ENCODE data around the gene DIP2C.
"Not testable (repeated sequence)": the region's sequence is repeated elsewhere in the genome, so short reads cannot be mapped to it uniquely, and the experiment has no call there.

Gene DIP2C

DNA sequence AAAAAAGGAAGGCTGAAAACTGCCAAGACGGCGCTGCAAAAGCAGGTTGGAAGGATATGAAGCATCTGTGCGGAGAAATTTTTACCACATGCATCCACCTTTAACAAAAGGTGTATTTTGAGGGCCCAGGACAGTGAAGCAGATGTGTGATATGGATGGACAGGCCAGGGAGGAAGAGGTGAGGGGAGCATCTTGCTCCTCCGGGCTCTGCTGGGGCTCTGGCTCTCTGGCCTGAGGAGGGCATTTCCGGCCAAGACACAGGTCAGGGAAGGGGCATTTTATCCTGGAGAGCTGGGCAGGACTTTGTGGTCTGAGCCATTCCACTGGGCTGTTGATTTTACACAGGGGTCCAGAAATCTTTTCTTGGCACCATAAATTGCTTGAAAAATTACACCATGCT is 379.1 kb downstream of the DIP2C start:
- DNase-seq = no peak

DNA sequence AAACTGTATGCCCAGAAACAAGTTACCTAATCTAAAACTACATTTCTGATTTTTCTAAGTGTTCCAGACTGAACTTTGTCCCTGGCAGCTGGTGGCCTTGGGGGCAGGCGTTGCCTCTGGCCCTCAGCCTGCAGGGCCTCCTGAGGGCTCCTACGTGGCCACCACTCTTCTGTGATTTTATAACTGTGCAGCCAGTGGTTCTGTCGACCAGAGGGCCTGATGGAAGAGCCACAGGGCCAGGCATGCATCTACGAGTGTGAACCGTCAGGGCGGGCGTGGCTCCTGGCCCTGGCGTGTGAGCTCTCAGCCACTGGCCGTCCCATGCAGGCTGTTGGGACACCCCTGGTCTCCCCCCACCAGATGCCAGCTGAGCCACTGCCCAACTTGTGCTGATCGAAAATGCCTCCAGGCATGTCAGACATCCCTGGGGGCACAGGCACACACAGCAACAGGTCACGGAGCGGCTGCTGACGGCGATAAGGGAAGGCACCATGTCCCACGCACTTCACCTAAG is 380.8 kb downstream of the DIP2C start:
- DNase-seq = no peak

DNA sequence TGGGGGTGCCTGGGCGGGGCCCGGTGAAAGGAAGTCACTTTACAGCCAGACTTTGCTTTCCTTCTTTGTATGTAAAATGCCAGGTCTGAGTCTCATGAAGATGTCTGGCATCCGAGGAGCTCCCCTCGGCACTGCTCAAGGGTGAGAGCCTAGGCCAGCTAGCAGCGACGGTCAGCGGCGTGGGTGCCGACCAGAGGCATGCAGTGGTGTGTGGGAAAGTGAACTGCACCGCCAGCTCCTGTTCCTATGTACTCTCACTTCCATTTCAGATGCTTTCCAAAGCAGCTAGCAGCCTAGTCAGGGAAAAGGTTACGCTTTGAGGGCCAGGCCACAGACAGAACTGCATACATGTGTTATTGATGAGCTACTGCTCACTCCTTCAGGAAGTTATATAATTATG is 381.4 kb downstream of the DIP2C start:
- DNase-seq = no peak

DNA sequence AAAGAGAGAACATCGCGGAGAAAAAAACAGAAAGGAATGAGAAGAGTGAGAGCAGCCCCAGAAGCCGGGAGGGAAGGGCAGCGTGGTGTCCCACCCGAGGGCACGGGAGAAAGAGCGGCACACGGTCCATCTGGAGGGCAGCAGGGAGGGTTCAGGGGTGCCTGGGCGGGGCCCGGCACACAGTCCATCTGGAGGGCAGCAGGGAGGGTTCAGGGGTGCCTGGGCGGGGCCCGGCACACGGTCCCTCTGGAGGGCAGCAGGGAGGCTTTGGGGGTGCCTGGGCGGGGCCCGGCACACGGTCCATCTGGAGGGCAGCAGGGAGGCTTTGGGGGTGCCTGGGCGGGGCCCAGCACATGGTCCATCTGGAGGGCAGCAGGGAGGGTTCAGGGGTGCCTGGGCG is 381.8 kb downstream of the DIP2C start:
- no peak for DNase-seq

DNA sequence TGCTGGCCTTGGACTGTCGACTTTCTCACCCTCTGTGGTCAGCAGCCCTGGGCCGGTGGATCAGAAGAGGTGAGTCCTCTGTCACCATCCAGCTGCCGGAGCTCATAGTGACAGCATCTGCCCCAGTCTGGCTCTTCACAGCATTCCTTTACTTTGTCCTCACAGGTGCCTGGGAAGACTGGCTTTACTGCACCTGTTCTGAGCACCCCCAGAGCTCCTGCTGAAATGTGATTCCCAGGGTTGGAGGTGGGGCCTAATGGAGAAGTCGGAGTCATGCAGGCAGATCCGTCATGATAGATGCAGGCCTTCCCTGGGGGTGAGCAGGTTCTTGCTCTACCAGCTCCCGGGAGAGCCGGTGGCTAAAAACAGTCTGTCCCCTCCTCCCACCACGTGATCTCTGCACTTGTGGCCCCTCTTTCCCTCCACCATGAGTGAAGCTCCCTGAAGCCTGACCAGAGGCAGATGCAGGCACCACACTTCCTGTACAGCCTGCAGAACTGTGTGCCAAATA is 382.7 kb downstream of the DIP2C start:
- no peak for DNase-seq

DNA sequence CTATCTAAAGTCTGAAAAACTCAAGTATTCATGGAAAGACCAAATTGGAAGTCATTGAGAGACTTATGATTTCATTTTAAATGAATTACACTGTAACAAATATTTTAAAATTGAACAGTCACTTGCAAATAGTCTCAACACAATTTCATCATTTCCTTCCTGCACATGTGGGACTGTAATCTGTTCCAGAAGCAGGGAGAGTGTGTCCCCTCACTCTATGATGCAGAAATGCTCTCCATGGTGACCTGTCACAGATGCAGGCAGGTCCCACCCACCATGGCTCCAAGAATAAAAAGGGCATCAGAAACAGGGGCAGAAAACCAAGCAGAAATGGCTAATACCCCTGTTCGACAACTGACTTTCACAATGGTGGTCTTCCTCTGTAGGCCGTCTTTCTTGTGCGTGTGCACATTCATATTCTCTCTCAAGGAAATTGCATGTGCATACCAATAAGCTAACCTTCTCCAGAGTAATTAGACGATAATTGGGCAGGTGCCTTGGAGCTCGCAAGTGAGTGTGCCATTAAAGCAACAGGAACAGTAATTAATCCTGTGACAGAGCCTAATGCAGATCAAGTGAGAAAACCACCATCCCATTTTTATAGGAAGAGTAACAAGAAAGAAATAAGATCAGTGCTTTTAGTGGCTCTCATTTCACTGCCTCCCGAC is 383.3 kb downstream of the DIP2C start:
- no peak for DNase-seq

DNA sequence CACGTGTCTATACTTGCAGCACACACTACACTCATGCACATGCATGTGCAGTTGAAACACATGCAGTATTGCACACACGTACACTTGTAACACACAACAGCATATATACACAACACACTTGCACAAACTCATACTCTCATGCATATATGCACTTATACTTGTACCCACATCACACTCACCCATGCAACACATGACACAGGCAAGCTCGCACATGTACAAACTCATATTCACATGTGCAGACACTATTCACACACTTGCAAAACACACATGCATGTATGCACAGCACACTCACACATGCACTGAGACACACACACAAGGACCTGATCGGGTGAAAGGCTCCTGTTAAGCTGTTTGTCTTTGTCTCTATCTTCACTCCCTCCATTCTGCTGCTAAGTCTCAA is 384.4 kb downstream of the DIP2C start:
- no peak for DNase-seq

DNA sequence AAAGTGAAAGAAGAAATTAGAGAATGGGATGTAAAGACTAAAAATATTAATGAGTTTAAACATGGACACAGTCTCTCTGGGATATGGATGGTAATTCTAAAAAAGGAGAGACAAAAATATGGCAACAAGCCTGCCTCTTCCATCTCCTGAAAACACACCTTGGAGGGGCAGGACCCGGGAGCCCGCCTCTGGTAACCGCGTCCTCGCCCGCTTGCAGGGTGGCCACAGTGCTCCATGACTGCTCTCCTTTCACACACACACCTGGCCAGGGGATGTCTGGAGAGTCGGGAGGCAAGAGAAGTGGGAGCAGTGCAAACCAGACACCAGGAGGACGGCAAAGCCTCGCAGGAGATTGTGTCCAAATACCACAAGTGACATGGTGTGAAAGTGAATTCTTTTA is 387.9 kb downstream of the DIP2C start:
- no peak for DNase-seq

DNA sequence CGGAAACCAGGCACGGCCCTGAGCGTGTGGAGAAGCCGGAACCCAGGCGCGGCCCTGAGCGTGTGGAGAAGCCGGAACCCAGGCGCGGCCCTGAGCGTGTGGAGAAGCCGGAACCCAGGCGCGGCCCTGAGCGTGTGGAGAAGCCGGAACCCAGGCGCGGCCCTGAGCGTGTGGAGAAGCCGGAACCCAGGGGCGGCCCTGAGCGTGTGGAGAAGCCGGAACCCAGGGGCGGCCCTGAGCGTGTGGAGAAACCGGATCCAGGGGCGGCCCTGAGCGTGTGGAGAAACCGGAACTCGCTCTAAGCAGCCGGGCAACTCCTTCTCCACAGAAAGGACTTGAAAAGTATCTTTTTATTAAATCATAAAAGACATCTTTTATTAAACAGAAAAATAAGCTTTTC is 388.9 kb downstream of the DIP2C start:
- not testable (repeated sequence) for DNase-seq

DNA sequence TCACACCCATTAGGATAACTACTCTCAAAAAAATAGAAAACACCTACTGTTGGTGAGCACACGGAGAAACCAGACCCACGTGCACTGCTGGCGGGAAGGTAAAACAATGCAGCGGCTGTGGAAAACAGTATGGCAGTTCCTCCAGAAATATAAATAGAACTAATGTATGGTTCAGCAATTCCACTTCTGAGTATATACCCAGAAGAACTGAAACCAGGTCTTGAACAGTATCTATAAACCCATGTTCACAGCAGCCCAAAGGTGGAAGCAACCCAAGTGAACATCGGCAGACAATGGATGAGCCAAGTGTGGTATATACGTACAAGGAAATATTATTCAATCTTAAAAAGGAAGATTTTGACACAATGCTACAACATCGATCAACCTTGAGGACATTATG is 389.5 kb downstream of the DIP2C start:
- DNase-seq = no peak

DNA sequence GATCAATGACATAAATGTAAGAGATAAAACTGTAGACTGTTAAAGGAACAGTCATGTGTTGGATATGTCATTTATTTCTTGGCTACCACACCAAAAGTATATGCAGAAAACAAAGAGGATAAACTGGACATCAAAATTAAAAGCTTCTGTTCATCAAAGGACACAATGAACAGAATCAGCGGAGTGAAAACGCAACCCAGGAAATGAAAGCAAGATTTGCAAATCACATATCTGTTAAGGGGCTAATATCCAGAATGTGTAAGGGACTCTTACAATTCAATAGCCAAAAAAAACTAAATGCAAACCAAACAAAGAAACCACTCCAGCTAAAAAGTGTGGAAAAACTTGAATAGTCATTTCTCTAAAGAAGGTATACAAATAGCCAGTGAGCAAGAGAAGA is 390.0 kb downstream of the DIP2C start:
- no peak for DNase-seq

DNA sequence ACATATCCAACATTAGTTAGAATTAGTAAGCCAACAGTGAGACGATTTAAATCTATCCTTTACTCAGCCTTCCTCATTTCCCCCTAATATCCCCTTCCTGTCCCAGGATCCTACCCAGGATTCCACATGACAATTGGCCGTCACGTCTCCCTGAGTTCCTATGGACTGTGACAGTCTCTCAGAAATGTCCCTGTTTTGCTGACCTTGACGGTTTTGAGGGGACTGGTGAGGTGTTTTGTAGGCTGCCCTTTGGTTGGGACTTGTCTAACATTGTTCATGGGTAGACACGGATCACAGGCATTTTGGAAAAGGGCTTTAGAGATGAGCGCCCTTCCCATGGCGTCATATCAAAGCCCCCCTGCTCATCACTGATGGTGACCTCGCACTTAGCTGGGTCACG is 391.4 kb downstream of the DIP2C start:
- no peak for DNase-seq

DNA sequence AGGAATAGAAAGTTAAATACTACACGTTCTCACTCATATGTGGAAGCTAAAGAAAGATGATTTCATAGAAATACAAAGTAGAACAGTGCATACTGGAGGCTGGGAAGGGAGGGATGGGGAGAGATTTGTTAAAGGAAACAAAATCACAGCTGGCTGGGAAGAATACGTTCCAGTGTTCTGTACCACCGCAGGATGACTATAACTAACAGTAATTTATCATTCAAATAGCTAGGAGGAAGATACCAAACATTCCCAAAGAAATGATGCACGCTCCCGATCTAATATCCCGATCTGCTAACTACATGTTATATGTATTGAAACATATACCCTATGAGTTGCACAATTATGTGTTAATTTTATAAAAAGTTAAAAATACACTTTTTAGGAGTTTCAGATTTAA is 391.9 kb downstream of the DIP2C start:
- no peak for DNase-seq

DNA sequence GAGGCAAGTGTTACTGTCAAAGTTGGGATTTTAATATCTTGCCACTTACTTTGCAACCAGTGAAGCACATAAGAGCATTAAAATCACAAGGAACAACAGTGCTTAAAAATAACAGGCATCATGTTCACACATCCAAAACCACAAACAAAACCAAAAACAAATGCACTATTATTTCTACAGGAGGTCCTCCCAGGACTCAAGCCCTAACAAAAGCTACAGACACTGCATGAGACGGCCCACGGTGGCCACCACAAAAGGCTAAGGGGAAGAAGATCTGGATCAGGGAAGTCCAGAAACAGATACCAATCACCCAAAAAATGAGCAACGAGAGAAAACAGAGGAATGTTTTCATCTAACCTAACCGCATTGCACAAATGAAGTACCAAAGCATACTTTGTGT is 395.8 kb downstream of the DIP2C start:
- no peak for DNase-seq

DNA sequence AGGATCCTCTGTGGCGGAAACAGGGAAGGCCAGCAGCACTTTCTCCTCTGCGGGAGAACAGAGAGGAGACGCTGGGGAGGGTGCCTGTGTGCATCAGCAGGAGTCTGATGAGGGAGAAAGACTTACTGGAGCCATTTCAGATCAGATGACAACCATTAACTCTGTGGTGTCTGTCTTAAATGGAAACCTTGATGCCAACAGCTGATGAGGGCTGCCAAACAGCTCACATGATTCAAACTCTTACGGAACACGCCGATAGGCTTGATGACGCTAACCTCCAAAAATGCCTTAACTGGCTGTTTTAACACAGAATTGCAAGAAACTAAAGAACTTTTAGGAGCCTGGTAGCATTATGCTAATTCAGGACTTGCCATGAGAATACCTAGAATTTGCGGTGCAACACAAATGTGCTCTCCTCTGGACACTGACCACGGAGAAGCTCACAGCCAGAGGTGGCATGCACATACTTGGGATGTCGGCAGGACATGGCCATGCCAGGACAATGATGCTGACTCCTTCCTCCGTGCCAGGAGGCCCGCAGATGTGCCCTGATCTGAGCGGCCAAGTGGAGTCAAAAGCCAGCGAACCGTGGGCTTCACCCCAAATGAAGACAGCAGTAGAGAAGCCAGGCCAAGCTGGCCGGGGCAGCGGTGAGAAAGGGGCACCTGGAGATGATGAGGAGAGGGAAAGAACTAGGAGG is 399.3 kb downstream of the DIP2C start:
- DNase-seq = no peak

DNA sequence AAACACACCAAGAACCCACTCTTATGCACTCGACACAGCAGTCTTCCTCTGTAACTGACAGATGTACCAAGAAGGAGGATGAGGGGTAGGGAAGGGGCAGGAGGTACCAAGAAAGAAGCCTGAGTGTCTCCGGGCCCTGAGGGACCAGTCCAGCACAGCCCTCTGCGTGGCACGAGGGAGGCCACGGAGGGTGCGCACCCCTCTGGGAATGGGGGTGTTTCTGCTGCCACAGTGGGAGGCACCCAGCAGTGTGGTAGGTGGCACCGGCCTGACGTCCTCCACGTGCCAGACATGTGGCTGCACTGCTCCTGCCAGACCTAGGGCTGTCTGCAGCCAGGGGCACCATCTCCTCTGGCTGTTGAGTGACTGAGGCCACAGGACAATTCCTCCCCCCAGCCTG is 399.9 kb downstream of the DIP2C start:
- DNase-seq = no peak

DNA sequence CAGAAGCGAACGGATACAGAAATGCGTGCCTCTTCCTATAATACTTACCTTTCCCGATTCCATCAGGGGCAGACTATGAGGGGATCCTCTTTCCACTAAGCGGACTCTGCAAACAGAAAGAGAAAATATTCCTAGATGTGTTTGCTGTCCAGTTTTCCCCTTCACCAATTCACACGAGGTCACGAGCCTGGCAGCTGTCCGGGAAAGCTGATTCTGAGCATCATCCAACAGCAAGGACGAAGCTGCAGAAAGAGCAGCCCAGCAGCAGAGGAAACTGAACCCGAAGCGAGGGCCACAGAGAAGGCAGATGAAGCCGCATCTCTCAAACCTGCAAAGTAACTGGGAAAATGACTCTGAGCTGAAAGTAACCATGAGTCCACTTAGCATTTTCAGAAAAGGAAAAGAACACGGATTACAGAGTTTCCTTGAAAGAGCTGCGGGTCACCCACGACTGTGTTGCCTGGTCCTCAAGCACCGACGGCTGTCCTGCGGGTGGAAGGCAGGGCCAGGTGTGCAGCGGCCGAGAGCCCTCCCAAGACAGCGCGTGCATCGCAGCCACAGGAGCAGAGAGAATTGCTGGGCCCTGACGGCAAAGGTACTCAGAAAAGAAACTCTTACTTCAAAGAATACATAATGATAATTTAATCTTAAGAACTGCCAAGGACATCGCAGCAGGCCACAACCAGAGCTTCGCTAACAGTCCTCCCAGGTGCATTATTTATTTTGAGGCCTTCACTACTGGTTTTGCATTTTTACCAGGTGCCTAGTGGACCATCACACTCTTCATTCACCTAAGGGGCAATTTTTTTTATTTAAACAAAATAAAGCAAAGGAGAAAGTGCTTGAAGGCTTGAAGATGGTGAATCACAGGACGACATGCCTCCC is 400.9 kb downstream of the DIP2C start:
- DNase-seq = no peak

DNA sequence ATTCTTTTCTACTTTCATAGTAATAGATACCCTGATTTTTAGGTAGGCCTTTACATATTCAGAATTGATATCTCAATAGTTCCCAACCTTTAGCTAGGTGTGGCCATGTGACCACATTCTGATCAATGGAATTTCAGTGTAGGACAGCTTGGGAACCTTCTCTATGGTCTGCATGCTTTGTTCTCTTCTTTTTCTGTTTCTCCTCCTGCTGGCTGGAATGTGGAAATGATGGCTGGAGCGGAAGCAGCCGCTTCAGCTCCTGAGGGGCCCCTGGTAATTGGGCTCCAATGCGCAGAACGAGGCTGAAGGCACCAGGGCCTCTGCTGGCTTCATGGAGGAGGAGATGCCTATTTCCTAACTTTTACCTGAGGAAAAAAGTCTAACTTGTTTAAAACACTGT is 401.7 kb downstream of the DIP2C start:
- DNase-seq = no peak

DNA sequence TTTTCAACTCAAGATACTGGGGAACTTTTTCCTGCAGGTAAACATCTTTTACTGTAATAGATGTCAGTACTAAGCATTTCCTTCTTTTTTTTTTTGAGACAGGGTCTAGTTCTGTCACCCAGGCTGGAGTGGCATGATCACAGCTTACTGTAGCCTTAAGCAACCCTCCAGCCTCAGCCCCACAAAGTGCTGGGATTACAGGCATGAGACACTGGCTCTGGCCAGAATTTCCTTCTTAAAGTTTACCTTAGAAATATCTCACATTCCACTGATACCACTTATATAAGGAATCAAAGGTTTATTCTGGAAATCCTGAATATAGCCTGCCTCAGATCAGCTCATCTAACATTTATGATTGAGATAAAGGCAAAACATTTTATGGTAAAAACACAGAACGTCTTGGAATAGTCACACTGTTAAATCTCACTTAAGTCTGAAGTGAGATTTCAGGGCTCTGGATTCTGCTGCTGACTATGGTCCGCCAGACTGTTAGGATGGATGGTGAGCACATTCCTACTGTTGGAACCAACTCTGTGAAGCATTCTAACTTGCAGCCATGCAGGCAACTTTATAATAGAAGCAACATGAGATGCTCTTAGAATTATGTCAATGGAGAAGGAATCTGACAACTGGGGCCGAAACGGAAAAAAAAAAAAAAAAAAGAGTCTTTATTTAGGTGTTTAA is 402.3 kb downstream of the DIP2C start:
- DNase-seq = no peak

DNA sequence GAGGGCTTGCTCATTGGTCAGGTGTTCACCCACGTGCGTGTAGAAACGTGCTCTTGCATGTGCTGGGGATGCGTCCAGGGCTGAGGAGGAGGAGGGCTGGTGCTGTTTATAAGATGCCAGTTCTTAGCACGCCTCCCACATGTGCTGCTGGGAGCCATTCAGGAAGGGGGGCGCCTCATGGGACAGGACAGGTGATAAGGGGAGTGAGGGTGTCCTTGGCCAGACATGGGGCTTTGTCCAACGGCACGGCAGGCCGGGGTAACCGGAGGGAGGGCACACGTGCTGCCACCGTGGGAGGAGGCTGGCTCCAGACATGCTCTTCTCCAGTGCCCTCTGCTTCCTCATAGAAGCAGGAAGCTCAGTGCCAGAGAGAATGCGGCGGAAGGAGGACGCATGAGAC is 404.3 kb downstream of the DIP2C start:
- DNase-seq = no peak

DNA sequence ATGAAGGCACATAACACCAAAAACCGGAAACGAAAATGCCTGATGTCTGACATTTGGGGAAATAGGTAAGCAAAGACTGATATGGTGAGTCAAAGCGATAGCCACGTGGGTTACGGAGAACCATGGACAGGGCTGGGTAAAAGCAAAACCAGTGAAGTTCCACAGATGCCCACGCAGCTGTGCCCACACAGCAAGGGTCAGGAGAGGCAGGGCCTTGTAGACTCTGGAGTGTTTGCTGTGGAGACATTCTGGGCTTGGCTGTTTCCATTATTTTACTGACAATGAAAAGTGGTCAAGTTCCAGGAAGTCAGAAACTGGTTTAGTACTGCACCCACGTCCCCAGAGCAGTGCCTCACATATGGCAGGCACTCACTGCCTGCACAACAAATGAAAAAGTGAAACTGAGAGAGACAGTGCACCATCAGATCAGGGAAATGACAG is 405.5 kb downstream of the DIP2C start:
- DNase-seq = peak; percentile 61

DNA sequence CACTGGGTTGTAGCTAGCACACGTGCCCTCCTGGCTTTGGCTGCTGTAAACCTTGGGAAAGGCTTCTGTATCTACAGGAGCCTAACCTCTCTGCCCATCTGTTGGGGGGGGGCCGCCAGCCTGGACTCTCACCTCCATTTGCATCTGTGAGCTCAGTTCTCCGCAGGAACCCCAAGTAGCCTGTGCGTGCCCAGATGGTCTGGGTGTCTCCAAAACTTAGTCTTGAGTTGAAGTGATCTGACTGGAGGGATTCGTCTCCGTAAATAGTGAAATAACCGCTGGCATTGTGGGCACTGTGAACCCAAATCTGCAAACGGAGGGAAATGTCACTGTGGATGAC is 406.4 kb downstream of the DIP2C start:
- DNase-seq = no peak

All from stimulated activated CD8-positive, alpha-beta memory T cell treated with anti-CD3 and anti-CD28 coated beads, Interleukin-4, amount 100 ng/mL, for 48 hours (primary cell).